Astrocyte of the cerebellum (primary cell): Measurements from ENCODE around the gene TREM2.
"Not testable (repeated sequence)": the region's sequence is repeated elsewhere in the genome, so short reads cannot be mapped to it uniquely, and the experiment has no call there.

ENCODE experiments used
- DNase-seq: peaks from one replicate; pipeline ENCODE4 v3.0.0-alpha.2; 2011; ENCODE audit warnings: low read depth
- H3K4me3 ChIP-seq: 2 replicates; pipeline ENCODE4 v1.5.1; 2011; ENCODE audit warnings: mild to moderate bottlenecking, low read depth, low read length, moderate library complexity
- CTCF ChIP-seq: IDR thresholded peaks from 2 replicates; pipeline ENCODE4 v1.5.1; 2012; ENCODE audit warnings: low read length, low read depth, moderate library complexity, mild to moderate bottlenecking; ENCODE audit errors: missing control alignments
- in situ Hi-C: cut with HindIII; loops from 2 replicates; pipeline ENCODE4 v1.10.0; 2017; ENCODE audit warnings: low sequenced_read_pairs

Gene TREM2

GRCh38 chr6:41193171-41193734, 30.3 kb upstream of the TREM2 start:
- TF ChIP-seq CTCF: no peak
- no peak overlapping the region for H3K4me3 ChIP-seq
- DNase-seq: no peak
- in situ Hi-C loops: no loop called here

GRCh38 chr6:41191569-41191968, 28.7 kb upstream of the TREM2 start:
- peak; percentile 20 for TF ChIP-seq CTCF
- no peak overlapping the region for H3K4me3 ChIP-seq
- in situ Hi-C loops: no loop called here
- DNase-seq: no peak

GRCh38 chr6:41190791-41191190, 27.9 kb upstream of the TREM2 start:
- in situ Hi-C loops: no loop called here
- no peak for TF ChIP-seq CTCF
- no peak for DNase-seq
- no peak overlapping the region for H3K4me3 ChIP-seq

- in situ Hi-C loops: no loop called here
- no peak for DNase-seq
- no peak overlapping the region for H3K4me3 ChIP-seq
- no peak for TF ChIP-seq CTCF
These were observed 27.1 kb upstream of the TREM2 start for GRCh38 chr6:41189967-41190366.

GRCh38 chr6:41189046-41189445, 26.1 kb upstream of the TREM2 start:
- in situ Hi-C loops: not testable (repeated sequence)

GRCh38 chr6:41187924-41188886, 25.3 kb upstream of the TREM2 start:
- no peak overlapping the region for H3K4me3 ChIP-seq
- no peak for TF ChIP-seq CTCF
- DNase-seq: no peak
- in situ Hi-C loops: no loop called here

More at GRCh38 chr6:41189046-41189445, 26.1 kb upstream of the TREM2 start:
- not testable (repeated sequence) for H3K4me3 ChIP-seq, DNase-seq

- no peak for DNase-seq
- in situ Hi-C loops: no loop called here
- no peak for TF ChIP-seq CTCF
- no peak overlapping the region for H3K4me3 ChIP-seq
These were observed 23.2 kb upstream of the TREM2 start for GRCh38 chr6:41186031-41186562.
